GM12878 (cell line): Measurements from ENCODE around the gene ZNF837. TPM values are rescaled to one million over a fixed set of nuclear protein-coding genes. Genes with fewer than 3 reads are reported as not detected.

Experiments used
- BCL3 ChIP-seq: IDR thresholded peaks from 2 replicates; pipeline ENCODE4 v1.6.1; 2011; ENCODE audit warnings: borderline replicate concordance, low read depth, mild to moderate bottlenecking, moderate library complexity, low read length; ENCODE audit not compliant: insufficient read depth, poor library complexity, severe bottlenecking
- BRCA1 ChIP-seq: IDR thresholded peaks from 2 replicates; pipeline ENCODE4 v1.6.1; 2011; ENCODE audit warnings: low read depth, low read length, improper control_type of control experiment
- CEBPZ ChIP-seq: fragments of 150-350 bp; IDR thresholded peaks from 2 replicates; pipeline ENCODE4 v1.6.1; 2016; ENCODE audit warnings: low read depth, low read length
- CHD1 ChIP-seq: IDR thresholded peaks from 2 replicates; pipeline ENCODE4 v1.6.1; 2012; ENCODE audit warnings: low read depth, low read length, improper control_type of control experiment
- CREM ChIP-seq: IDR thresholded peaks from 2 replicates; pipeline ENCODE4 v1.6.1; 2014; ENCODE audit warnings: antibody characterized with exemption, low read depth
- ELK1 ChIP-seq: IDR thresholded peaks from 2 replicates; pipeline ENCODE4 v1.6.1; 2012; ENCODE audit warnings: low read depth, low read length, improper control_type of control experiment
- HDAC6 ChIP-seq: fragments of 200-600 bp; sonication (generic); IDR thresholded peaks from one replicate; pipeline ENCODE4 v1.8.0; 2017; ENCODE audit warnings: antibody characterized with exemption; ENCODE audit not compliant: unreplicated experiment
- IKZF1 ChIP-seq: fragments of 450-650 bp; conservative IDR thresholded peaks from 2 replicates; pipeline ENCODE4 v1.6.1; 2017; ENCODE audit warnings: antibody characterized with exemption, mild to moderate bottlenecking
- JUNB ChIP-seq: IDR thresholded peaks from 2 replicates; pipeline ENCODE4 v1.6.1; 2016; ENCODE audit warnings: antibody characterized with exemption, mild to moderate bottlenecking
- KAT2A ChIP-seq: conservative IDR thresholded peaks from 2 replicates; pipeline ENCODE4 v1.6.1; 2011; ENCODE audit warnings: low read depth, low read length; ENCODE audit not compliant: control insufficient read depth
- MAX ChIP-seq: IDR thresholded peaks from 2 replicates; pipeline ENCODE4 v1.6.1; 2012; ENCODE audit warnings: low read depth, low read length, improper control_type of control experiment
- MEF2A ChIP-seq: IDR thresholded peaks from 2 replicates; pipeline ENCODE4 v1.6.1; 2011; ENCODE audit warnings: low read depth, mild to moderate bottlenecking, low read length, moderate library complexity; ENCODE audit not compliant: insufficient read depth
- MTA2 ChIP-seq: fragments of 450-650 bp; IDR thresholded peaks from 2 replicates; pipeline ENCODE4 v1.6.1; 2016; ENCODE audit warnings: low read depth, mild to moderate bottlenecking, moderate library complexity
- MYC ChIP-seq: IDR thresholded peaks from 2 replicates; pipeline ENCODE4 v1.6.1; 2011; ENCODE audit warnings: mild to moderate bottlenecking, low read length, moderate library complexity, inconsistent platforms; ENCODE audit not compliant: insufficient read depth, insufficient replicate concordance, insufficient read length, severe bottlenecking
- SREBF1 ChIP-seq: IDR thresholded peaks from 2 replicates; pipeline ENCODE4 v1.6.1; 2012; ENCODE audit warnings: mild to moderate bottlenecking, low read length
- SUZ12 ChIP-seq: fragments of 200-600 bp; sonication (generic); IDR thresholded peaks from one replicate; pipeline ENCODE4 v1.6.1; 2018; ENCODE audit warnings: antibody characterized with exemption, mild to moderate bottlenecking; ENCODE audit not compliant: unreplicated experiment
- TBL1XR1 ChIP-seq: IDR thresholded peaks from 2 replicates; pipeline ENCODE4 v1.6.1; 2012; ENCODE audit warnings: low read depth, low read length, improper control_type of control experiment
- TCF12 ChIP-seq: IDR thresholded peaks from 2 replicates; pipeline ENCODE4 v1.6.1; 2011; ENCODE audit warnings: low read depth, mild to moderate bottlenecking, low read length
- TCF7 ChIP-seq: IDR thresholded peaks from 2 replicates; pipeline ENCODE4 v1.6.1; 2014; ENCODE audit warnings: antibody characterized with exemption, borderline replicate concordance
- ZBTB11 ChIP-seq: fragments of 450-650 bp; formaldehyde crosslinking; IDR thresholded peaks from 2 replicates; pipeline ENCODE4 v1.5.0; 2022; ENCODE audit warnings: mild to moderate bottlenecking, missing genetic modification characterization
- polyA plus RNA-seq, 11 experiments: library from polyadenylated mRNA; depleted of rRNA in 4 of 11; unstranded in 6 of 11; stranded (reverse) in 5 of 11; fragments of >200 nt; fragmentation: Nextera tagmentation in 4 of 11; fragmentation: Illumina TruSeq in 1 of 11; extraction: Ambion mirVana in 4 of 11; extraction: Trizol in 1 of 11; gene quantifications; 1 replicate in 1 of 11; 2 replicates in 10 of 11; pipeline versions ENCODE4 v1.2.1 to v1.2.3, GENCODE V29; 2011 to 2016; ENCODE audit warnings: inconsistent platforms in 2 of 11, missing spikeins in 2 of 11, low read depth in 1 of 11
- total RNA-seq, 4 experiments: library from RNA; depleted of rRNA in 3 of 4; stranded (reverse); fragments of >200 nt in 3 of 4; fragmentation: Illumina TruSeq in 1 of 4; extraction: Trizol in 1 of 4; gene quantifications; 2 replicates each; pipeline versions ENCODE4 v1.2.1 to v1.2.3, GENCODE V29; 2013 to 2021

The ZNF837 gene
- total and polyA plus RNA-seq, 10 of the 15 experiments (the other 5 are each of a cell fraction or from before 2014, with no cell fraction given), result 0.07 to 2.9 (median 2.0) TPM; not detected in 2

GRCh38 chr19:58380662-58381459, at the start of gene ZNF837 (continued):
- peak; percentile 86; the same call in 1 of the 2 replicates for TF ChIP-seq CHD1
- TF ChIP-seq ZBTB11, result peak; percentile 98
- 0 out of 2 replicates have a peak, but pooled peaks have one; percentile 65 for TF ChIP-seq SREBF1
- peak; percentile 91 for TF ChIP-seq ELK1
- no peak for TF ChIP-seq BRCA1
- no peak for TF ChIP-seq HDAC6
- peak; percentile 70 for TF ChIP-seq MYC
- peak; percentile 47; the same call in 1 of the 2 replicates for TF ChIP-seq MAX
- TF ChIP-seq MTA2, result no peak
- no peak for TF ChIP-seq CEBPZ
- peak; percentile 92 for TF ChIP-seq CREM
- peak; percentile 70; the same call in 1 of the 2 replicates for TF ChIP-seq TBL1XR1
- peak; percentile 99 for TF ChIP-seq IKZF1
- no peak for TF ChIP-seq BCL3
- no peak for TF ChIP-seq KAT2A
- TF ChIP-seq MEF2A, result no peak
- TF ChIP-seq SUZ12, result no peak
- peak; percentile 51 for TF ChIP-seq TCF12
- no peak for TF ChIP-seq JUNB
- TF ChIP-seq TCF7, result no peak
